IMR-90 (cell line): ENCODE results near the gene SLC22A14. TPM values are rescaled to one million over a fixed set of nuclear protein-coding genes. Genes with fewer than 3 reads are reported as not detected.
A peak's percentile ranks its signal among the peaks of the same experiment; 100 is the strongest.

ENCODE experiments used
- ATAC-seq: fragments of 200-7000 bp; cut with Tn5 transposase; 2 replicates; pipeline ENCODE4 v1.9.1; 2020; ENCODE audit warnings: low read depth, mild to moderate bottlenecking, moderate library complexity
- BruUV-seq: library from RNA; stranded (reverse); fragments of 400-500 nt; replicated peaks from 2 replicates; lab custom pipeline; 2021; lab: Mats Ljungman, UMichigan
- CTCF ChIA-PET: fragments of 300-600 bp; formaldehyde crosslinking; extraction: SDS; loops from one replicate; lab custom pipeline; 2021; ENCODE audit warnings: antibody characterized with exemption; lab: Yijun Ruan, JAX
- POLR2A ChIA-PET: fragments of 300-600 bp; sonication (Branson Sonifier 250); formaldehyde crosslinking; loops from one replicate; lab custom pipeline; 2022; ENCODE audit warnings: antibody characterized with exemption; ENCODE audit not compliant: unreplicated experiment; lab: Charles Lee
- DNase-seq: peaks from one replicate; pipeline ENCODE4 v3.0.0; 2013
- H2AFZ ChIP-seq: replicated peaks from 2 replicates; pipeline ENCODE3; 2013; ENCODE audit warnings: low read length, mild to moderate bottlenecking; ENCODE audit not compliant: poor library complexity
- H2AK5ac ChIP-seq: 2 replicates; pipeline ENCODE4 v1.6.1; 2013; ENCODE audit warnings: low read depth, low read length, inconsistent platforms
- H2AK9ac ChIP-seq: replicated peaks from 2 replicates; pipeline ENCODE3; 2013; ENCODE audit warnings: mild to moderate bottlenecking, low read depth, low read length, moderate library complexity; ENCODE audit not compliant: poor library complexity
- H2BK120ac ChIP-seq: 2 replicates; pipeline ENCODE4 v1.6.1; 2013; ENCODE audit warnings: low read depth, low read length, inconsistent platforms
- H2BK15ac ChIP-seq: 3 replicates; pipeline ENCODE4 v1.6.1; 2013; ENCODE audit warnings: low read depth, low read length, inconsistent platforms
- H2BK20ac ChIP-seq: 2 replicates; pipeline ENCODE4 v1.6.1; 2013; ENCODE audit warnings: low read depth, mild to moderate bottlenecking, inconsistent platforms, low read length, moderate library complexity
- H2BK5ac ChIP-seq: 2 replicates; pipeline ENCODE4 v1.6.1; 2013; ENCODE audit warnings: mild to moderate bottlenecking, low read depth, low read length, inconsistent platforms; ENCODE audit not compliant: poor library complexity, severe bottlenecking
- H3K14ac ChIP-seq: replicated peaks from 2 replicates; pipeline ENCODE4 v1.6.1; 2013; ENCODE audit warnings: low read depth, low read length, inconsistent platforms
- H3K18ac ChIP-seq: 2 replicates; pipeline ENCODE4 v1.6.1; 2013; ENCODE audit warnings: low read depth, low read length, control low read depth
- H3K23ac ChIP-seq: 2 replicates; pipeline ENCODE4 v1.6.1; 2013; ENCODE audit warnings: low read depth, low read length, inconsistent platforms
- H3K27ac ChIP-seq: 2 replicates; pipeline ENCODE4 v1.5.1; 2013; ENCODE audit warnings: mild to moderate bottlenecking, control low read depth, low read length; ENCODE audit not compliant: insufficient read depth
- H3K27me3 ChIP-seq: 2 replicates; pipeline ENCODE4 v1.6.1; 2013; ENCODE audit warnings: low read length; ENCODE audit not compliant: control insufficient read depth, insufficient read depth
- H3K36me3 ChIP-seq: 2 replicates; pipeline ENCODE4 v1.6.1; 2013; ENCODE audit warnings: low read length, mixed read lengths; ENCODE audit not compliant: control insufficient read depth, insufficient read depth
- H3K4ac ChIP-seq: 2 replicates; pipeline ENCODE4 v1.6.1; 2013; ENCODE audit warnings: low read depth, low read length, inconsistent platforms
- H3K4me1 ChIP-seq: 2 replicates; pipeline ENCODE4 v1.6.1; 2013; ENCODE audit warnings: low read length, mixed read lengths; ENCODE audit not compliant: control insufficient read depth, insufficient read depth
- H3K4me2 ChIP-seq: 2 replicates; pipeline ENCODE4 v1.6.1; 2013; ENCODE audit warnings: low read depth, mild to moderate bottlenecking, control low read depth, low read length, moderate library complexity
- H3K4me3 ChIP-seq: 2 replicates; pipeline ENCODE4 v1.5.1; 2013; ENCODE audit warnings: low read depth, mild to moderate bottlenecking, control low read depth, low read length, moderate library complexity; ENCODE audit not compliant: insufficient read depth
- H3K56ac ChIP-seq: 2 replicates; pipeline ENCODE4 v1.6.1; 2013; ENCODE audit warnings: low read length, inconsistent platforms; ENCODE audit not compliant: insufficient read depth; ENCODE audit errors: extremely low read depth
- H3K79me1 ChIP-seq, 2 experiments: 2 replicates each; pipeline ENCODE4 v1.6.1; 2013; ENCODE audit warnings: low read length in 2 of 2, inconsistent platforms in 1 of 2, low read depth in 1 of 2
- H3K9ac ChIP-seq: 2 replicates; pipeline ENCODE4 v1.6.1; 2013; ENCODE audit warnings: low read depth, low read length, control low read depth
- H3K9me1 ChIP-seq: 2 replicates; pipeline ENCODE4 v1.6.1; 2013; ENCODE audit warnings: low read length, inconsistent platforms; ENCODE audit not compliant: insufficient read depth
- H3K9me3 ChIP-seq: 2 replicates; pipeline ENCODE4 v1.6.1; 2013; ENCODE audit warnings: low read length; ENCODE audit not compliant: control insufficient read depth, insufficient read depth
- H4K20me1 ChIP-seq: 2 replicates; pipeline ENCODE4 v1.6.1; 2013; ENCODE audit warnings: low read length, inconsistent platforms; ENCODE audit not compliant: insufficient read depth
- H4K5ac ChIP-seq: 2 replicates; pipeline ENCODE4 v1.6.1; 2013; ENCODE audit warnings: mild to moderate bottlenecking, low read depth, low read length, control low read depth
- H4K8ac ChIP-seq, 2 experiments: 2 replicates each; pipeline ENCODE4 v1.6.1; 2013; ENCODE audit warnings: low read depth in 2 of 2, low read length in 2 of 2, control low read depth in 1 of 2, inconsistent platforms in 1 of 2
- H4K91ac ChIP-seq: 2 replicates; pipeline ENCODE4 v1.6.1; 2013; ENCODE audit warnings: low read depth, low read length, inconsistent platforms; ENCODE audit not compliant: insufficient read depth
- BHLHE40 ChIP-seq: fragments of 150-350 bp; IDR thresholded peaks from 2 replicates; pipeline ENCODE4 v1.6.1; 2016; ENCODE audit warnings: mild to moderate bottlenecking, low read depth, low read length
- CEBPB ChIP-seq: IDR thresholded peaks from 2 replicates; pipeline ENCODE4 v1.6.1; 2012; ENCODE audit warnings: low read depth, low read length, improper control_type of control experiment
- CHD1 ChIP-seq: IDR thresholded peaks from 2 replicates; pipeline ENCODE4 v1.6.1; 2012; ENCODE audit warnings: low read depth, low read length, improper control_type of control experiment
- FOS ChIP-seq: fragments of 150-350 bp; IDR thresholded peaks from 2 replicates; pipeline ENCODE4 v1.6.1; 2016; ENCODE audit warnings: low read depth, low read length
- MAFK ChIP-seq: IDR thresholded peaks from 2 replicates; pipeline ENCODE4 v1.6.1; 2012; ENCODE audit warnings: low read depth, low read length, improper control_type of control experiment
- MAZ ChIP-seq: IDR thresholded peaks from 2 replicates; pipeline ENCODE4 v1.6.1; 2012; ENCODE audit warnings: low read depth, mild to moderate bottlenecking, low read length, improper control_type of control experiment, moderate library complexity, borderline replicate concordance
- MXI1 ChIP-seq: IDR thresholded peaks from 2 replicates; pipeline ENCODE4 v1.6.1; 2012; ENCODE audit warnings: low read depth, mild to moderate bottlenecking, low read length, moderate library complexity, borderline replicate concordance
- NFE2L2 ChIP-seq: fragments of 150-350 bp; IDR thresholded peaks from 2 replicates; pipeline ENCODE4 v1.6.1; 2016; ENCODE audit warnings: low read depth, mild to moderate bottlenecking, low read length
- POLR2A ChIP-seq: IDR thresholded peaks from 2 replicates; pipeline ENCODE4 v1.6.1; 2012; ENCODE audit warnings: mild to moderate bottlenecking, low read depth, low read length
- RAD21 ChIP-seq: IDR thresholded peaks from 2 replicates; pipeline ENCODE4 v1.6.1; 2012; ENCODE audit warnings: low read length, improper control_type of control experiment
- RCOR1 ChIP-seq: IDR thresholded peaks from 2 replicates; pipeline ENCODE4 v1.6.1; 2012; ENCODE audit warnings: mild to moderate bottlenecking, low read length, improper control_type of control experiment; ENCODE audit not compliant: insufficient replicate concordance
- RFX5 ChIP-seq: IDR thresholded peaks from 2 replicates; pipeline ENCODE4 v1.8.0; 2012; ENCODE audit warnings: low read depth, mild to moderate bottlenecking, low read length, moderate library complexity
- SMC3 ChIP-seq: fragments of 150-350 bp; IDR thresholded peaks from 2 replicates; pipeline ENCODE4 v1.6.1; 2016; ENCODE audit warnings: low read depth, mild to moderate bottlenecking, antibody characterized with exemption, low read length, moderate library complexity
- WGBS, 2 experiments: methylation state at CpG; one replicate each; pipeline versions ENCODE4 v1.1.5 to v1.1.7; 2013; ENCODE audit warnings: missing lambda C conversion rate in 2 of 2; ENCODE audit not compliant: insufficient read length in 1 of 2; ENCODE audit errors: extremely low coverage in 2 of 2; 5-methylcytosine and 5-hydroxymethylcytosine counted together
- dilution Hi-C: fragments of 300-500 bp; cut with HindIII; formaldehyde crosslinking; loops from one replicate; pipeline ENCODE4 v1.14.3; 2018; ENCODE audit warnings: low sequenced_read_pairs; ENCODE audit not compliant: unreplicated experiment
- in situ Hi-C: fragments of 300-500 bp; cut with MboI; formaldehyde crosslinking; loops from 3 replicates; pipeline ENCODE4 v1.14.3; 2019; ENCODE audit warnings: low sequenced_read_pairs, inconsistent platforms, mixed read lengths
- intact Hi-C: fragments of 100-400 bp; cut with micrococcal nuclease; formaldehyde crosslinking; loops from 2 replicates; pipeline ENCODE4 v1.10.0; 2022
- polyA plus RNA-seq, 3 experiments: library from polyadenylated mRNA; depleted of rRNA; stranded (reverse); fragments of >200 nt; gene quantifications; 2 replicates each; pipeline ENCODE4 v1.2.3, GENCODE V29; 2012; ENCODE audit warnings: low replicate concordance in 1 of 3
- total RNA-seq: library from RNA; depleted of rRNA; stranded (reverse); fragments of >200 nt; gene quantifications from 2 replicates; pipeline ENCODE4 v1.2.3, GENCODE V29; 2012
- TF ChIP-seq, protein P1 (sequence below): fragments of 150-350 bp; IDR thresholded peaks from 2 replicates; pipeline ENCODE4 v1.6.1; 2016; ENCODE audit warnings: low read depth, mild to moderate bottlenecking, low read length, moderate library complexity, borderline replicate concordance
- TF ChIP-seq, protein P2 (sequence below): fragments of 150-350 bp; IDR thresholded peaks from 2 replicates; pipeline ENCODE4 v1.6.1; 2017; ENCODE audit warnings: mild to moderate bottlenecking, antibody characterized with exemption, low read length, low read depth
- TF ChIP-seq, protein P3 (sequence below): conservative IDR thresholded peaks from 2 replicates; pipeline ENCODE4 v1.5.1; 2012; ENCODE audit warnings: mild to moderate bottlenecking, low read depth, low read length, improper control_type of control experiment

Gene SLC22A14
- total and polyA plus RNA-seq, 2 of the 4 experiments (the other 2 are of a cell fraction) = under 0.01 to 0.07 TPM

DNA sequence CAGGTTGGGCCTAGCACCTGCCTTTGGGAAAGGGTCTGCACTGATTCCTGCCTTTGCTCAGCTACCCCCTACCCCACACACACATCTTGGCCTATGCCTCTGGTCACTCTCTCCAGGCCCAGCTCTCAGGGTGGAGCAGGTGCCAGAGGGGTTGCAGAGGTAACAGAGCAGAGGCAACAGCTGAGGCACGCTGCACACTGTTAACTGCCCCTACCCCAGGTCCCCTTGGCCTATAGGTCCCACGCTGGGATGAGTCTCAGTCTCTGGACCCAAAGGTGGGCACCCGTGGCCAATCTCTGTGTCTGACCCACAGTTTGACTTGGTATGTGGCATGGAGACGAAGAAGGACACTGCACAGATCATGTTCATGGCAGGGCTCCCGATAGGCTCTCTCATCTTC, 24.8 kb downstream of the SLC22A14 start:
- H2BK15ac ChIP-seq = no peak overlapping the region
- H3K56ac ChIP-seq = no peak overlapping the region
- no peak overlapping the region for H3K4me3 ChIP-seq
- no TSS peak for BruUV-seq
- H3K4me1 ChIP-seq = no peaks in the 10 kb centered on the region
- in situ Hi-C loops = no loop called here
- peak overlapping the region; percentile 67 for H2AFZ ChIP-seq
- DNase-seq (no peak), ATAC-seq (no peak)
- no peak overlapping the region for H2BK5ac ChIP-seq
- H4K20me1 ChIP-seq = no peaks in the 10 kb centered on the region
- intact Hi-C loops = no loop called here
- no peaks in the 10 kb centered on the region for H3K79me1 ChIP-seq
- no peak overlapping the region for H2AK5ac ChIP-seq
- H3K4me2 ChIP-seq = no peak overlapping the region
- H4K91ac ChIP-seq = no peak overlapping the region
- no peak overlapping the region for H3K27ac ChIP-seq
- no peak overlapping the region for H2BK20ac ChIP-seq
- H3K18ac ChIP-seq = no peak overlapping the region
- peak overlapping the region; percentile 42 for H2AK9ac ChIP-seq
- no peak overlapping the region for H2BK120ac ChIP-seq
- no peak overlapping the region for H3K23ac ChIP-seq
- ChIA-PET CTCF (no interaction called here), POLR2A (no interaction called here)
- H3K9me3 ChIP-seq = no peaks in the 10 kb centered on the region
- H4K8ac ChIP-seq = no peak overlapping the region
- H3K9me1 ChIP-seq = no peaks in the 10 kb centered on the region
- H3K4ac ChIP-seq = no peak overlapping the region
- dilution Hi-C loops = no loop called here
- H3K27me3 ChIP-seq = peaks cover 25% of the 10 kb centered on the region
- no peak overlapping the region for H3K9ac ChIP-seq
- no peak overlapping the region for H3K14ac ChIP-seq
- TF ChIP-seq MAZ (no peak), FOS (no peak), RCOR1 (no peak), RFX5 (no peak), SMC3 (no peak), RAD21 (no peak), NFE2L2 (no peak), CHD1 (no peak), MAFK (no peak), BHLHE40 (no peak), POLR2A (no peak), CEBPB (no peak), MXI1 (no peak)
- TF ChIP-seq, protein P1, sequence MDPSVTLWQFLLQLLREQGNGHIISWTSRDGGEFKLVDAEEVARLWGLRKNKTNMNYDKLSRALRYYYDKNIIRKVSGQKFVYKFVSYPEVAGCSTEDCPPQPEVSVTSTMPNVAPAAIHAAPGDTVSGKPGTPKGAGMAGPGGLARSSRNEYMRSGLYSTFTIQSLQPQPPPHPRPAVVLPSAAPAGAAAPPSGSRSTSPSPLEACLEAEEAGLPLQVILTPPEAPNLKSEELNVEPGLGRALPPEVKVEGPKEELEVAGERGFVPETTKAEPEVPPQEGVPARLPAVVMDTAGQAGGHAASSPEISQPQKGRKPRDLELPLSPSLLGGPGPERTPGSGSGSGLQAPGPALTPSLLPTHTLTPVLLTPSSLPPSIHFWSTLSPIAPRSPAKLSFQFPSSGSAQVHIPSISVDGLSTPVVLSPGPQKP = no peak
- TF ChIP-seq, protein P2, sequence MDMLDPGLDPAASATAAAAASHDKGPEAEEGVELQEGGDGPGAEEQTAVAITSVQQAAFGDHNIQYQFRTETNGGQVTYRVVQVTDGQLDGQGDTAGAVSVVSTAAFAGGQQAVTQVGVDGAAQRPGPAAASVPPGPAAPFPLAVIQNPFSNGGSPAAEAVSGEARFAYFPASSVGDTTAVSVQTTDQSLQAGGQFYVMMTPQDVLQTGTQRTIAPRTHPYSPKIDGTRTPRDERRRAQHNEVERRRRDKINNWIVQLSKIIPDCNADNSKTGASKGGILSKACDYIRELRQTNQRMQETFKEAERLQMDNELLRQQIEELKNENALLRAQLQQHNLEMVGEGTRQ = no peak
- TF ChIP-seq, protein P3, sequence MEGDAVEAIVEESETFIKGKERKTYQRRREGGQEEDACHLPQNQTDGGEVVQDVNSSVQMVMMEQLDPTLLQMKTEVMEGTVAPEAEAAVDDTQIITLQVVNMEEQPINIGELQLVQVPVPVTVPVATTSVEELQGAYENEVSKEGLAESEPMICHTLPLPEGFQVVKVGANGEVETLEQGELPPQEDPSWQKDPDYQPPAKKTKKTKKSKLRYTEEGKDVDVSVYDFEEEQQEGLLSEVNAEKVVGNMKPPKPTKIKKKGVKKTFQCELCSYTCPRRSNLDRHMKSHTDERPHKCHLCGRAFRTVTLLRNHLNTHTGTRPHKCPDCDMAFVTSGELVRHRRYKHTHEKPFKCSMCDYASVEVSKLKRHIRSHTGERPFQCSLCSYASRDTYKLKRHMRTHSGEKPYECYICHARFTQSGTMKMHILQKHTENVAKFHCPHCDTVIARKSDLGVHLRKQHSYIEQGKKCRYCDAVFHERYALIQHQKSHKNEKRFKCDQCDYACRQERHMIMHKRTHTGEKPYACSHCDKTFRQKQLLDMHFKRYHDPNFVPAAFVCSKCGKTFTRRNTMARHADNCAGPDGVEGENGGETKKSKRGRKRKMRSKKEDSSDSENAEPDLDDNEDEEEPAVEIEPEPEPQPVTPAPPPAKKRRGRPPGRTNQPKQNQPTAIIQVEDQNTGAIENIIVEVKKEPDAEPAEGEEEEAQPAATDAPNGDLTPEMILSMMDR = no peak
- H3K36me3 ChIP-seq = no peaks in the 10 kb centered on the region
- no peak overlapping the region for H4K5ac ChIP-seq
- no CpG with 5 or more reads among the region's 5 CpGs for WGBS, 2 experiments
